Neuron (in vitro differentiated cells): ENCODE measurements around the gene PRPF6.

Experiments used
- H2AFZ ChIP-seq: one replicate; pipeline ENCODE4 v1.6.1; 2013; ENCODE audit warnings: low read depth, mild to moderate bottlenecking, inconsistent platforms, low read length, moderate library complexity
- H3K27me3 ChIP-seq: one replicate; pipeline ENCODE4 v1.6.1; 2013; ENCODE audit warnings: low read length; ENCODE audit not compliant: insufficient read depth
- H3K36me3 ChIP-seq: one replicate; pipeline ENCODE4 v1.6.1; 2013; ENCODE audit warnings: low read length; ENCODE audit not compliant: insufficient read depth
- H3K4me1 ChIP-seq: one replicate; pipeline ENCODE4 v1.6.1; 2013; ENCODE audit warnings: low read length; ENCODE audit not compliant: insufficient read depth
- H3K4me3 ChIP-seq: 2 replicates; pipeline ENCODE4 v1.5.1; 2013; ENCODE audit warnings: mild to moderate bottlenecking, low read length, moderate library complexity
- H3K9me3 ChIP-seq: one replicate; pipeline ENCODE4 v1.6.1; 2013; ENCODE audit warnings: low read length

Gene PRPF6

DNA sequence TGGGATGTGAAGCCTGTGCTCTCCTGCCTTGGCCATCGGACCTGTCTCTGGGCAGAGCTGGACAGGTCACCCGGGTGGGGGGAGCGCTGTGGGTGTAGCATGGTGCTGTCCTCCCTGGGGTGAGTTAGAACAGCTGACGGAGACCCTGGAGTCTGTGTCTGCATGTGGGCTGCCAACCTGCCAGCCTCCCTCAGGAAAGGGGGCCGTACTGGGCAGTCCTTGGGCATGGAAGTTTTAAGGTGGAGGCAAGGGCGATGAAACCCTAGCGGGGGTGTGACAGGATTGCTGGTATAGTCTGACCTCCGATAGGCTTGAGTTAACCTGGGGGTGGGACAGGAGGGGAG, 66.1 kb downstream of the PRPF6 start:
- Histone ChIP-seq H3K27me3 (peaks cover 83% of the 10 kb centered on the region), H3K36me3 (no peaks in the 10 kb centered on the region)

DNA sequence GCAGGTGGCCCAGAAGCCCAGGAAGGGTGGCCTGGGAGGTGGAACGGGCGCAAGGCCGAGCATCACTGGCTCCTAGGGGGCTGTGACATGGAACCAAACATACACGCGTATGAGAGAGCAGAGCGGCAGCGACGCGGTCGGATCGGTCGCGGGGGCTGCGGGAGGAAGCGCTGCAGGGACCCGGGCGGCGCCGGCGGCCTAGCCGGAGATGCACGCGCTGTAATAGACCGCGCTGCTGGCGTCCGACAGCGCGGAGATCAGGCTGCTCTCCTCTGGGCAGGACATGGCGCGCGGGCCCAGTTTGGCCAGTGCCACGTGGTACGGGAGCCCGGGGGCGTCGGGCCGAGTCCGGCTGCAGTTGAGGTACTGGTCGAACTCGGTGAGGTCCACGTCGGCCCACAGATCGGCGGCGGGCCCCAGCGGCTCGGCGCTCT, 67.1 kb downstream of the PRPF6 start:
- Histone ChIP-seq H3K4me1 (peaks cover 8% of the 10 kb centered on the region), H3K4me3 (no peak overlapping the region), H3K27me3 (peaks cover 87% of the 10 kb centered on the region), H3K9me3 (no peaks in the 10 kb centered on the region), H2AFZ (no peak overlapping the region), H3K36me3 (no peaks in the 10 kb centered on the region)

More for the DNA sequence above, 66.1 kb downstream of the PRPF6 start:
- Histone ChIP-seq H3K4me1 (peaks cover 10% of the 10 kb centered on the region), H3K9me3 (no peaks in the 10 kb centered on the region), H2AFZ (no peak overlapping the region), H3K4me3 (no peak overlapping the region)

DNA sequence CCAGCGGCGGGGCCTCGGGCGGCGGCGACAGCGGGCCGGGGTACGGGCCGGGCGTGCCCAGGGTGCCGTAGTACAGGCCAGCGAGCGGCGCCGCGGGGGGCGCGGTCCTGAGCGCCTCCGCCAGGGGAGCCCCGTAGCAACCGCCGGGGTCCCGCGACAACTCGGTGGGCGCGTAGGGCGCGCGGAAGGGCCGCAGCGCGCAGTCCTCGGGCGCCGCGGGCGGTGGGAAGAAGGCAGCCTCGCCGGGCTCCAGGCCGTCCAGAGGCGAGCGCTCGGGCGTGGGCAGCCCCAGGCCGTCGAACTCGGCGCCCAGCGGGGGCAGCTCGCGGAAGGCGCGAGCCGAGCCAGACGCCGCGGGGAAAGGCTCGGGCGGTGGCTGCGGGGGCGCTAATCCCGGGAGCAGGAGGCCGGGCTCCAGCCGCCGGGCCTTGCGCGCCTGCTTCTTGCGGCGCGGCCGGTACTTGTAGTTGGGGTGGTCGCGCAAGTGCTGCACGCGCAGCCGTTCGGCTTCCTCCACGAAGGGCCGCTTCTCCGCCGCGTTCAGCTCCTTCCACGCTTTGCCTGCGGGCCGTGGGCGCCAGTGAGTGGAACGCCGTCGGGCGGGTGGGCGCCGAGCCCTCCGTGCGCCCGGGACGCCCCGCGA, 67.6 kb downstream of the PRPF6 start:
- Histone ChIP-seq H3K27me3 (peaks cover 90% of the 10 kb centered on the region), H3K4me3 (no peak overlapping the region), H3K36me3 (no peaks in the 10 kb centered on the region), H3K9me3 (no peaks in the 10 kb centered on the region), H3K4me1 (peaks cover 8% of the 10 kb centered on the region), H2AFZ (no peak overlapping the region)

DNA sequence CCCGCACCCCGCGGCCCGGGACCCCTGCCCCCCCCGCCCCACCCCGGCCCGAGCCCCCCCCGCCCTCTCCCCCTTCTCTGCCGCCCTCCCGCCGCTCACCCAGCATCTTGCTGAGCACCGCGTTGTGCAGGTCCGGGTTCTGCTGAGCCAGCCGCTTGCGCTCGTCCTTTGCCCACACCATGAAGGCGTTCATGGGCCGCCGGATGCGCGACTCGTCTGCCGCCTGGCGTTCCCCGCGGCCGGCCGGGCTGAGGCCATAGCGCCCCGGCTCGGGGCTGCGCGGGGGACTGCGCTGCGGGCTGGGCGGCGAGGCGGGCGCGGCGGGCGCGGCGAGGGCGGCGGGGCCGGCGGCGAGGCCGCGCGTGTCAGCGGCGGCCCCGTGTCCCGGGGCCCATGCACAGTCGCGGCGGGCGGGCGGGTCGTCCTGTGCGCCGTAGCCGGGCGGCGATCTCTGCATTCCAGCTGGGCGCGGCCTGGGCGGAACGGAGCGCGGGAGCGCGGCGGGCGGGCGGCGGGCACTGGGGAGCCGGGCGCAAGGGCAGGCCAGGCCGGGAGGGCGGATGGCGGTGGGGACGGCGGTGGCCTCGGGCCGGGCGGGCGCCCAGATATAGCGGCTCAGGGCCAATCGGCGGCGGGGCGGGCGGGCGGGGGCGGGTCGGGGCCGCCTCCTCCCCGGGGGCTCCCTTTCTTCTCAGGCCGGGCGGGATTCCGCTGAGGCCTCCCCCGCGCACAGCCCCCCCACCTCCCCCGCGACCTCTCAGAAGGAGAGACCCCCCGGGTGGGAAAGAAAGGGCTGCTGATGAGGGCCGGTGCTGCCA, 68.3 kb downstream of the PRPF6 start, which contains the start of gene SOX18:
Gene SOX18 (minus strand): TSS at position 580 of the 818 bp plus-strand sequence. CDS start 123 bp downstream, at position 457.
- H3K27me3 ChIP-seq = peaks cover 92% of the 10 kb centered on the region
- no peak within 1 kb of the TSS for H3K4me3 ChIP-seq
- no peak within 1 kb of the TSS for H2AFZ ChIP-seq
- H3K4me1 ChIP-seq = peaks cover 11% of the 10 kb centered on the region
- no peaks in the 10 kb centered on the region for H3K9me3 ChIP-seq
- H3K36me3 ChIP-seq = no peaks in the 10 kb centered on the region

DNA sequence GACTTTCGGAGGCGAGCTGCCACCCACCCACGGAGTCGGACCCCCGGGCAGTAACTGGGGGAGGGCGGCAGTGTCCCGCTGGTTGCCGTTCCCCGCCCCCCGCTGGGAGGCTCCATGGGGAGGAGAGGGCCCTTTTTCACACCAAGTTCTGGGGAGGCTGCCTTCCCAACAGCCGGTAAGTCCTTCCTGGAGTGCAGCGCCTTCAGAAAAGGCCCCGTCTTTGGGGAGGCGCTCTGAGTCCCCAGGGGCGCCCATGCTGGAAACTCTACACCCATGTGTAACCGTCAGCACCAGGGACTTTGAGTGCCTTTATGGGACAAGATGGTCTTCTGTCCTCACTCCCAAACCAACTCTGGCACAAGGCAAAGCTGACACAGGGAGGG, 68.9 kb downstream of the PRPF6 start:
- peaks cover 15% of the 10 kb centered on the region for H3K4me1 ChIP-seq
- no peaks in the 10 kb centered on the region for H3K9me3 ChIP-seq
- H2AFZ ChIP-seq = no peak overlapping the region
- no peak overlapping the region for H3K4me3 ChIP-seq
- peaks cover 89% of the 10 kb centered on the region for H3K27me3 ChIP-seq
- no peaks in the 10 kb centered on the region for H3K36me3 ChIP-seq

DNA sequence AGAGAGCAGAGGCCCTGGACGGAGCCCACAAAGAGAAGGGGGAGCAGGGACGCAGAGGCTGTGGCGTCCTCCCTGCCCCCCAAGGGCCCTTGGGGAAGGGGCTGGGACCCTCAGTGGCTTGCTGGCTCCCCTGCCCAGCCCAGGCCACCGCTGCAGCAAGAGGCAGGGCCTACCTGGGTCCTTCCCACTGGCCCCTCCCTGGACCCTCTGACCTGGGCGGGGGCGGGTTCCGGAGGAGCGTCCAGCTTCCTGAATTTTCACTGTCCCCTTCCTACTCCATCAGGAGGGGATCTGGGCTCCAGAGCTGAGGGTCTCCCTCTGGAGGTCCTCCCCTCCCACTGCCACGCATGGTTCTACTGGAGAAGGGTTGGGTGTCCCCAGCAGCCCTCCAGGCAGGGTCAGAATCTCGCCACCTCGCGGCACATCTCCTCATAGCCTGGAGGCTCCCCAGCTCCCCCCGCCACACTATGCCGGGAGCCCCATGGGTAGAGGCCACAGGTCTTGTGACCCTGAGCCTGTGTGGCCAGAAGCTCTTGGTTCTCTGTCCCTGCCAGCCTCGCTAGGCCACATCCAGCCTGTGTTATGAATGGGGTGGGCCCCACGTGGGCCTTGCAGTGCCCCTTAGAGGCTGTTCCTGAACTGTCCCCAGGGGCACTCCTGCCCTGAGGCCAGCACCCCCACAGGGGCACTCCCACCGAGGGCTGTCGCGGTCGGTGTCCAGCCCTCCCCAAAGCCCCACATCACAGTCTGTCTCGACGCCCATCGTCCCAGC, 69.5 kb downstream of the PRPF6 start:
- Histone ChIP-seq H3K4me1 (peaks cover 15% of the 10 kb centered on the region), H3K27me3 (peaks cover 86% of the 10 kb centered on the region), H3K36me3 (no peaks in the 10 kb centered on the region), H3K4me3 (no peak overlapping the region), H2AFZ (no peak overlapping the region), H3K9me3 (no peaks in the 10 kb centered on the region)

DNA sequence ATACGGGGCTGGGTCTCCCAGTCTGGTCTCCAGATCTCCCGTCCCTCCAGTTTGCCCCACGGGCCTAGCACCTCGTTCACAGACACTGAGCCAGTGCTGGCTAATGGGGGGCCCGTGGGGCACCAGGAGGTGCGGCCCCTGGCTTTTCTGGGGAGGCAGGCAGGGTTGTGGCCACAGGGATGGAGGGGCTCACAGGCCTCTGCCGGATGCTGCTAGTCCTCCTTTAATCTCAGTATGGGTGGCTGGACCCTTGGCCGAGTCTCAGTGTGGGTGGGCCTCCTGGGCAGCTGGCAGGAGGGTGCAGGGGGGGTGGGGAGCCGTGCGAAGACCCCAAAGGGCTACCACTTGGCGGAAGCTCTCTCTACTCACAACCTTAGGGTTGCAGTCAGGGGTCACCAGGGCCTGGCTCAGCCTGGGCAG, 70.1 kb downstream of the PRPF6 start:
- no peaks in the 10 kb centered on the region for H3K36me3 ChIP-seq
- H2AFZ ChIP-seq = no peak overlapping the region
- H3K27me3 ChIP-seq = peaks cover 81% of the 10 kb centered on the region
- H3K9me3 ChIP-seq = no peaks in the 10 kb centered on the region
- H3K4me3 ChIP-seq = no peak overlapping the region
- peaks cover 21% of the 10 kb centered on the region for H3K4me1 ChIP-seq

DNA sequence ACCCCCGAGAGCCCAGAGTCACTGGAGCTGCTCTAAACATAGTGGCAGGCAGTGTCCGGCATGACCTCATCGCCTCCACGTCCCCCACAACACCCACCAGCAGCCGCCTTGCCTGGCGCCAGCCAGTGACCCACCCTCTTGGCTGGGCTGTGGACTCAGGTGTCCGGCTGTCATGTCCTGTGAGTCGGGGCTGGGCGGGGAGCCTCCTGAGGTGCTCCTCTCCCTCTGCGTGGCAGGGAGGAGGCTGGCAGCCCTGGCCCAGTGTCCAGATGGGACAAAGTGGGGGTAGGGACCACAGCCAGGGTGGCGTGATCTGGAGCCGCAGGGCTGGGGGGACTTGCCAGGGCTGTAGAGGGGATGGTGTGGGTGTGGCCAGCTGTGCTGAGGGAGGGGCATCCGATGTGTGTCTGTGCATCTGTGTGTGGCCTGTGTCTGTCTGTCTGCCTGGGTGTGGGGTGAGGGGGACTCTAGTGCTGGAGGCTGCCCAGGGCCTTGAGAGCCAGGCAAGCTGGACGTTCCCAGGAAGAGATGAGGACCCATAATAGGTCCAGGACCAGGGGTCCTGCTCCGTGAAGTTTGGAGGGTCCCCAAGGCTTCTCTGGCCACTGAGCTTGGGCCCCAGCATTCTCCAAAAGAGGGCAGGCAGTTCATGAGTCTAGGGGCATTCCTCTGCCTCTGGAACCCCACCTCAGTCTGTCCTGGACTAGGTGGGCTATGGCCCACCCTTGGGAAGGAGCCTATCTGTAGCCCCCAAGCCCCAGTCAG, 70.8 kb downstream of the PRPF6 start:
- Histone ChIP-seq H3K9me3 (no peaks in the 10 kb centered on the region), H3K36me3 (no peaks in the 10 kb centered on the region), H3K4me3 (no peak overlapping the region), H2AFZ (no peak overlapping the region), H3K4me1 (peaks cover 27% of the 10 kb centered on the region), H3K27me3 (peaks cover 74% of the 10 kb centered on the region)

DNA sequence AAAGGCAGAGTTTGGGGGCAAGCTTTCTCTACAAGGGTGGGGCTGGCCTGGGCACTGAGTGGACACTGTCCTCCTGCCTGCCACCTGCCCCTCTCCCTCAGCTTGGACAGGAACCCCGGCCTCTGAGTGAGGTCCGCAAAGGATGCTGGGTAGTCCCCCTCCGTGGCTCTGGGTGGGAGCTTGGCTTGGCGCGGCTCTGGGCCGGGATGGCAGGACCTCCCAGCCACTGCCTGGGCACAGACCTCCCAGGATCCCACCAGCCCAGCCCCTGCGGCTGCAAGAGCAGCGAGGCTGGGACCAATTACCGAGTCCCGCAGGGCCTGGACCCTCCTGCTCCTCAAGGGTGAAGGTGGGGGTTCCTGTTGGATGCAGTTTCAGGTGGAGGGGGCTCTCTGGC, 71.4 kb downstream of the PRPF6 start:
- no peak overlapping the region for H2AFZ ChIP-seq
- no peaks in the 10 kb centered on the region for H3K9me3 ChIP-seq
- peaks cover 32% of the 10 kb centered on the region for H3K4me1 ChIP-seq
- H3K27me3 ChIP-seq = peaks cover 68% of the 10 kb centered on the region
- H3K36me3 ChIP-seq = no peaks in the 10 kb centered on the region
- no peak overlapping the region for H3K4me3 ChIP-seq

DNA sequence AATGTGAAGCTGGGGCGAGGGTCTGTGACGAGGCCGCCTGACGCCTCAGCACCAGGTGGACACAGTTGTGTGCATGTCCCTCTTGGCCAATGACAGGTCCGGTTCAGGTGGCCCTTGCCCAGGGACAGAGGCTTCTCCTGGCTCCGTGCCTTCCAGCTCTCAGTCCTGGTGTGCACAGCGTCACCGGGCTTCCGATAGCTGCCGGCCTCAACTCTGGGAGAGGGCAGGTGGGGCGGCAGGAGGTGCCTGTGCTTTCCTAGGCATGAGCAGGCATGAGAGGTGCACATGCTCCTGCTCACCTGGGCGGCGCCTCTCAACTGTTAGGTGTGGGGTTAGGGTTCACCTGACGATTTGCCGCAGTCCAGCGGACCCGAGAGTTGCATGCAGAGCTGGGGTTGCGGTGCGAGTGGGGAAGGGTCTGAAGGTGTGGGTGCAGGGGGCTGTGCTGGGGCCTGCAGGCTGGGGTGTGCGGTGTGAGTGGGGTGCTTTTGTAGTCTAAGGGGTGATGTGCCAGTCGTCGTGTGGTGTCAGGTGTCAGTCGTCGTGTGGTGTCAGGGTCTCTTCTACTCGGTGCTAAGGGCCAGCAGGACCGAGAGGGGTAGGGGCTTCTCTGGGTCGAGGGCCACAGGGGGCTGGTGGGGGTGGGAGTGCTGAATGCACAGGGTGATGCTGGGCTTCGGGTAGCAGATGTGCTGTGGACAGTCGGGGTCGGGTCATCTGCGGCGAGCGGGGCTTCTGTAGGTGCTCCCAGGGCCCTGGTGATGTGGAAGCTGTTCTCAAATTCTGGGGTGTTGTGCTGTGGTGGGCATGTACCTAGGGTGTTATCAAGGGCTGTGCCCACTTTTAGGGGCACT, 72.3 kb downstream of the PRPF6 start:
- H3K27me3 ChIP-seq = peaks cover 59% of the 10 kb centered on the region
- peaks cover 32% of the 10 kb centered on the region for H3K4me1 ChIP-seq
- no peaks in the 10 kb centered on the region for H3K36me3 ChIP-seq
- H3K9me3 ChIP-seq = no peaks in the 10 kb centered on the region
- H3K4me3 ChIP-seq = no peak overlapping the region
- H2AFZ ChIP-seq = no peak overlapping the region

DNA sequence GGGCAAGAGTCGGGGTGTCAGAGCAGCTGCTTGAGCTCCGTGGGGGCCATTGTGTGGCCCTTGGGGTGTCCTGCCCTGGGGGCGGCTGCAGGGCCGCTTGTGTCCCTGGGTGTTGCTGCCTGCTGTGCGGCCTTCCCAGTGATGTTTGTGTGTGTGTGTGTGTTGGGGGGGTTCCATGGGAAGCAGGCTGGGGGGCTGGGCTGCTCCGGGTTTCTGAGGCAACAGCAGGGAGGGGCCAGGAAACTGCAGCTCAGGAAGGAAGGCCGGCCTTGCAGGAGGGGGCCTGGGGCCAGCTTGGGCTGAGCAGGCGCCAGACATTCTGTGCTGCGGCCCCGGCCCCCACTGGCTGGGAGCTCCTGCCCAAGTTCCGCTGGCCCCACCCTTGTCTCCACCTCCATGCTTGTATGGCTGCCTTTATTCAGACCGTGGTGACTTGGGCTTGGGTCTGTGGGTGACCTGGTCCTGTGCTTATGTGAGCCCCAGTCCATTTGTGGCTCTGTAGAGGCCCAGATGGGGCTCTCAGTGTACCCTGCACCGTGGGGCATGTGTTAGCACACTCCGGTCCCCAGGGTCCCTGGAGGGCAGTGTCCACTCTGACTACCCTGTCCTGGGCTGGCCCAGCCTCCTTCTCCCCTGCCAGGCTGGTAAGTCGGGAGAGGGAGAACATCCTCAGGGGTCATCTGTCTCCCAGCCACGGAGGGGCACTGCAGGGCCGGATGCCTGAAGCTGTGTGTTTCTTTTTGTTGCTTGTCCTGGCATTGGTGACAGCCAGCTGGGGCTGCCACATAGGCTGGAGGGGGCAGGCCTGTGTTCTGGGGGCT, 73.1 kb downstream of the PRPF6 start:
- Histone ChIP-seq H3K4me3 (no peak overlapping the region), H3K4me1 (peaks cover 32% of the 10 kb centered on the region), H3K9me3 (no peaks in the 10 kb centered on the region), H3K27me3 (peaks cover 53% of the 10 kb centered on the region), H3K36me3 (no peaks in the 10 kb centered on the region), H2AFZ (no peak overlapping the region)
